CD4-positive, alpha-beta T cell (primary cell): Measurements from ENCODE around the gene GJB5. TPM values are rescaled to one million over a fixed set of nuclear protein-coding genes. Genes with fewer than 3 reads are reported as not detected.

ENCODE experiments used
- ATAC-seq: fragments of 200-7000 bp; cut with Tn5 transposase; one replicate; pipeline ENCODE4 v1.10.0; 2022; ENCODE audit warnings: mild to moderate bottlenecking; ENCODE audit not compliant: poor library complexity
- CTCF ChIA-PET: fragments of 350-600 bp; sonication (Branson Sonifier 250); formaldehyde crosslinking; loops from one replicate; lab custom pipeline; 2021; ENCODE audit warnings: antibody characterized with exemption, inconsistent platforms; lab: Charles Lee
- POLR2A ChIA-PET: fragments of 350-600 bp; sonication (Branson Sonifier 250); formaldehyde crosslinking; loops from one replicate; lab custom pipeline; 2021; ENCODE audit warnings: antibody characterized with exemption, inconsistent platforms; lab: Charles Lee
- DNase-seq, 14 experiments: peaks; one replicate each; pipeline ENCODE4 v3.0.0-alpha.2; 2013 to 2020; ENCODE audit warnings: mixed read lengths in 2 of 14
- H3K27ac ChIP-seq, 2 donors: one replicate each; pipeline versions ENCODE4 v1.5.1 to v1.7.0; 2013; ENCODE audit warnings: low read length in 2 of 2, low read depth in 1 of 2, mild to moderate bottlenecking in 1 of 2
- H3K27me3 ChIP-seq, 2 experiments: 1 replicate in 1 of 2; 2 replicates in 1 of 2; pipeline versions ENCODE4 v1.6.1 to v1.7.0; 2013; ENCODE audit warnings: low read length in 2 of 2, control low read depth in 1 of 2, mild to moderate bottlenecking in 1 of 2, moderate library complexity in 1 of 2; ENCODE audit not compliant: insufficient read depth in 2 of 2, control insufficient read depth in 1 of 2
- H3K36me3 ChIP-seq: one replicate; pipeline ENCODE4 v1.6.1; 2013; ENCODE audit warnings: low read length, control low read depth; ENCODE audit not compliant: insufficient read depth
- H3K4me1 ChIP-seq: one replicate; pipeline ENCODE4 v1.6.1; 2013; ENCODE audit warnings: low read length, control low read depth; ENCODE audit not compliant: insufficient read depth
- H3K4me3 ChIP-seq: one replicate; pipeline ENCODE4 v1.5.1; 2013; ENCODE audit warnings: mild to moderate bottlenecking, low read length, moderate library complexity
- H3K9me3 ChIP-seq, 2 experiments: 1 replicate in 1 of 2; 2 replicates in 1 of 2; pipeline versions ENCODE4 v1.6.1 to v1.7.0; 2013; ENCODE audit warnings: low read length in 2 of 2, mild to moderate bottlenecking in 2 of 2, control low read depth in 1 of 2, moderate library complexity in 1 of 2; ENCODE audit not compliant: control insufficient read depth in 1 of 2, insufficient read depth in 1 of 2
- H3K27ac Mint-ChIP-seq: one replicate; pipeline ENCODE4 v1.8.0; 2020; ENCODE audit warnings: mixed read lengths
- H3K27me3 Mint-ChIP-seq: one replicate; pipeline ENCODE4 v1.8.0; 2021; ENCODE audit warnings: mixed read lengths
- H3K36me3 Mint-ChIP-seq: one replicate; pipeline ENCODE4 v1.8.0; 2021; ENCODE audit warnings: low read depth, mixed read lengths
- H3K4me1 Mint-ChIP-seq: one replicate; pipeline ENCODE4 v1.8.0; 2021; ENCODE audit warnings: low read depth, mixed read lengths
- H3K4me3 Mint-ChIP-seq: one replicate; pipeline ENCODE4 v1.8.0; 2020; ENCODE audit warnings: mild to moderate bottlenecking, mixed read lengths
- H3K9me3 Mint-ChIP-seq: one replicate; pipeline ENCODE4 v1.8.0; 2020; ENCODE audit warnings: mixed read lengths
- CTCF ChIP-seq: fragments of 200-600 bp; IDR thresholded peaks from one replicate; pipeline ENCODE4 v1.8.0; 2022; ENCODE audit warnings: antibody characterized with exemption, mild to moderate bottlenecking
- intact Hi-C, 2 experiments: fragments of 100-400 bp; cut with DNase I in 1 of 2; cut with micrococcal nuclease in 1 of 2; formaldehyde crosslinking; loops; one replicate each; pipeline versions ENCODE4 v1.15.1 to v1.9.0; 2023 to 2025; cut with DNase I, micrococcal nuclease
- total RNA-seq, 174 experiments: library from RNA in 2 of 174; stranded (reverse) in 2 of 174; gene quantifications; one replicate each; pipeline ENCODE4 v1.2.3 and lab custom pipeline; 2021 to 2026

GJB5 gene
- total RNA-seq, 2 experiments from 2014 or later: not detected

DNA sequence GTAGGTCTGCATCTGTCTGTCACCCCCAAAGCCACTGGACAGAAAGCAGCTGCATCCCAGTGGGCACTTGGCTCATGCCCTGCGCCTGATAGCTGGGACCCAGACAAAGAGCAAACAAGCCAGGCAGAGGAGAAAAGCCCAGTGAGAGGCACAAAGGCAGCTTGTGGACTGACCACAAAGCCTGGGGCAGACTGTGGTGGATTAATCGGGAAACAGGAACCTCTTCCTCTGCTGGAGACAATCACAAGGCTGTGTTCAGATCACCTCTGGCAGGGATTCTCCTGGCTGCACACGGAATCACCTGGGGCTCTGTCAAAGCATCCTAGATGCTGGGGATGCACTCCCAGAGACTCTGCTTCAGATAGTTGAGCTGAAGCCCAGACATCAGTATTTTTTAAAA, 15.2 kb upstream of the GJB5 start:
- POLR2A ChIA-PET: no interaction called here
- no peak for ATAC-seq
- Mint-ChIP-seq H3K9me3 (no peaks in the 10 kb centered on the region), H3K27me3 (peaks cover 16% of the 10 kb centered on the region), H3K4me3 (no peak overlapping the region), H3K27ac (no peak overlapping the region), H3K36me3 (no peaks in the 10 kb centered on the region), H3K4me1 (no peaks in the 10 kb centered on the region)
- Histone ChIP-seq H3K9me3 (no peaks in the 10 kb centered on the region), H3K4me1 (peaks cover 7% of the 10 kb centered on the region), H3K27ac (no peak overlapping the region), H3K36me3 (no peaks in the 10 kb centered on the region), H3K27me3 (no peaks in the 10 kb centered on the region), H3K4me3 (no peak overlapping the region)
- intact Hi-C loops: no loop called here
- CTCF ChIA-PET: no interaction called here
- no peak for TF ChIP-seq CTCF
- DNase-seq: no peak

GRCh38 chr1:34740161-34740868, 14.5 kb upstream of the GJB5 start:
- H3K27me3 Mint-ChIP-seq: peaks cover 9% of the 10 kb centered on the region
- Histone ChIP-seq H3K27ac (no peak overlapping the region), H3K27me3 (no peaks in the 10 kb centered on the region), H3K4me1 (peaks cover 7% of the 10 kb centered on the region), H3K36me3 (no peaks in the 10 kb centered on the region), H3K9me3 (no peaks in the 10 kb centered on the region), H3K4me3 (no peak overlapping the region)
- no peak for DNase-seq
- no peaks in the 10 kb centered on the region for H3K4me1 Mint-ChIP-seq
- no peaks in the 10 kb centered on the region for H3K36me3 Mint-ChIP-seq
- ChIA-PET CTCF (no interaction called here), POLR2A (no interaction called here)
- no peak for TF ChIP-seq CTCF
- H3K9me3 Mint-ChIP-seq: no peaks in the 10 kb centered on the region
- intact Hi-C loops: no loop called here
- H3K27ac Mint-ChIP-seq: no peak overlapping the region
- no peak overlapping the region for H3K4me3 Mint-ChIP-seq
- ATAC-seq: no peak

- DNase-seq: peak; percentile 40 to 81 (median 68)
- no peaks in the 10 kb centered on the region for H3K36me3 Mint-ChIP-seq
- H3K4me1 ChIP-seq: peaks cover 7% of the 10 kb centered on the region
- H3K27ac ChIP-seq: no peak overlapping the region
- no peak overlapping the region for H3K4me3 Mint-ChIP-seq
- H3K27me3 ChIP-seq: no peaks in the 10 kb centered on the region
- no peaks in the 10 kb centered on the region for H3K4me1 Mint-ChIP-seq
- ChIA-PET CTCF (interaction anchor here (0.5 to 1.8 kb wide), 5 partner anchors 8 to 1110 kb away, joined by 3 to 11 read pairs (median 4); no protein-coding TSS in a partner anchor), POLR2A (interaction anchor here (0.6 kb wide), 1 partner anchor 77 kb away, joined by 4 read pairs; no protein-coding TSS in a partner anchor)
- H3K9me3 ChIP-seq: no peaks in the 10 kb centered on the region
- H3K4me3 ChIP-seq: no peak overlapping the region
- peak; percentile 73 for ATAC-seq
- peaks cover under 1% of the 10 kb centered on the region for H3K27me3 Mint-ChIP-seq
- H3K27ac Mint-ChIP-seq: no peak overlapping the region
- peak; percentile 85 for TF ChIP-seq CTCF
- no peaks in the 10 kb centered on the region for H3K36me3 ChIP-seq
- intact Hi-C loops: loop anchor here (1.0 to 2.0 kb wide), 3 partner anchors 282 to 1110 kb away; no protein-coding TSS in a partner anchor
- no peaks in the 10 kb centered on the region for H3K9me3 Mint-ChIP-seq
These were observed 12.1 kb upstream of the GJB5 start for GRCh38 chr1:34742667-34743270.
